ENCODE measurements around the gene ASPHD2. TPM values are rescaled to one million over a fixed set of nuclear protein-coding genes. Genes with fewer than 3 reads are reported as not detected.

ASPHD2 gene
- polyA plus RNA-seq, 1 of the 3 experiments (the other 2 are of a cell fraction): 2.2 TPM

DNA sequence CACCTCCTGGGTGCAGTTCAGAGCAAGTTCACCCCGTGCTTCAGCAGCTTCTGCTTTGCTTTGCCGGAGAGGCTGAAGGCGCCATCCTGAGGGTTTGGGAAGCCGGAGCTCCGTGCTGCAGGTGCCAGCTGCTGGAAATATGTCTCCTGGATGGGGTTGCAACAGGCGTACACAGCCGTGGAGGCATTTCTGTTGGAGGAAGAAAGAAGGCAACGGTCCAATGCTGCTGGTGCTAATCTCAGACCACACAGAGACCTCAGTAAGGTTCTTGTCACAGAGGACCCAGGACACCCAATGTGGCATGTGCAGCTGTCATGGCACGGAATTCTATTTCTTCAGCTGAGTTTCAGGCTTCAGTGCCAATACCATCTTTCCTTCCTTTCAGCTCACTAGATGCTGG, 24.2 kb downstream of the ASPHD2 start:
- Histone ChIP-seq H2AFZ (ENCODE audit: low read depth) (no peak overlapping the region), H3K4me1 (ENCODE audit: control insufficient read depth in 1 of 2, insufficient read depth in 2 of 2, low read depth in 1 of 2, low read length in 1 of 2) (no peaks in the 10 kb centered on the region; a peak in 1 of 4 replicates), H3K9me2 (no peaks in the 10 kb centered on the region), H3K27me3 (ENCODE audit: insufficient read depth) (no peaks in the 10 kb centered on the region), H3K27ac (ENCODE audit: low read depth in 2 of 2, low read length in 1 of 2) (no peak overlapping the region), H3K4me3 (ENCODE audit: low read depth in 2 of 2, low read length in 1 of 2) (no peak overlapping the region), H3K9me3 (no peaks in the 10 kb centered on the region), H3K9ac (no peak overlapping the region), H3K36me3 (replicated peaks in 1 of 2; ENCODE audit: control insufficient read depth in 1 of 2, insufficient read depth in 2 of 2, low read length in 1 of 2) (peaks cover 6 to 49% of the 10 kb centered on the region in 2 experiments), H3K79me2 (ENCODE audit: insufficient read depth) (no peaks in the 10 kb centered on the region; the same call in 1 of the 2 replicates), H3K4me2 (no peak overlapping the region), H4K20me1 (ENCODE audit: insufficient read depth) (no peaks in the 10 kb centered on the region), H3F3A (replicated peaks; ENCODE audit: insufficient read depth) (no peaks in the 10 kb centered on the region)
- ChIA-PET POLR2A (no interaction called here), CTCF (interaction anchor here (0.7 to 2.4 kb wide), 7 partner anchors 9 to 680 kb away, joined by 3 to 11 read pairs (median 3); no protein-coding TSS in a partner anchor)
- TF ChIP-seq SMC3 (IDR thresholded peaks at IDR 0.05; ENCODE audit: low read depth, low read length) (no peak), CHD2 (IDR thresholded peaks at IDR 0.05; ENCODE audit: low read length, partially characterized antibody) (no peak), EP300 (IDR thresholded peaks at IDR 0.05; ENCODE audit: borderline replicate concordance in 1 of 2, low read depth in 1 of 2, low read length in 1 of 2) (no peak), RFX5 (IDR thresholded peaks at IDR 0.05; ENCODE audit: low read length) (no peak), RCOR1 (IDR thresholded peaks at IDR 0.05; ENCODE audit: low read length) (no peak), MEF2A (IDR thresholded peaks at IDR 0.05; ENCODE audit: borderline replicate concordance, low read depth) (no peak), EZH2phosphoT487 (IDR thresholded peaks at IDR 0.05; ENCODE audit: borderline replicate concordance, low read depth) (no peak), GATA2 (CRISPR knock-in tag; IDR thresholded peaks at IDR 0.05) (no peak), ELF1 (IDR thresholded peaks at IDR 0.05) (no peak)
- TF ChIP-seq, protein P1, sequence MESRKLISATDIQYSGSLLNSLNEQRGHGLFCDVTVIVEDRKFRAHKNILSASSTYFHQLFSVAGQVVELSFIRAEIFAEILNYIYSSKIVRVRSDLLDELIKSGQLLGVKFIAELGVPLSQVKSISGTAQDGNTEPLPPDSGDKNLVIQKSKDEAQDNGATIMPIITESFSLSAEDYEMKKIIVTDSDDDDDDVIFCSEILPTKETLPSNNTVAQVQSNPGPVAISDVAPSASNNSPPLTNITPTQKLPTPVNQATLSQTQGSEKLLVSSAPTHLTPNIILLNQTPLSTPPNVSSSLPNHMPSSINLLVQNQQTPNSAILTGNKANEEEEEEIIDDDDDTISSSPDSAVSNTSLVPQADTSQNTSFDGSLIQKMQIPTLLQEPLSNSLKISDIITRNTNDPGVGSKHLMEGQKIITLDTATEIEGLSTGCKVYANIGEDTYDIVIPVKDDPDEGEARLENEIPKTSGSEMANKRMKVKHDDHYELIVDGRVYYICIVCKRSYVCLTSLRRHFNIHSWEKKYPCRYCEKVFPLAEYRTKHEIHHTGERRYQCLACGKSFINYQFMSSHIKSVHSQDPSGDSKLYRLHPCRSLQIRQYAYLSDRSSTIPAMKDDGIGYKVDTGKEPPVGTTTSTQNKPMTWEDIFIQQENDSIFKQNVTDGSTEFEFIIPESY (IDR thresholded peaks at IDR 0.05; ENCODE audit: borderline replicate concordance, low read depth): no peak
- TF ChIP-seq, protein P2, sequence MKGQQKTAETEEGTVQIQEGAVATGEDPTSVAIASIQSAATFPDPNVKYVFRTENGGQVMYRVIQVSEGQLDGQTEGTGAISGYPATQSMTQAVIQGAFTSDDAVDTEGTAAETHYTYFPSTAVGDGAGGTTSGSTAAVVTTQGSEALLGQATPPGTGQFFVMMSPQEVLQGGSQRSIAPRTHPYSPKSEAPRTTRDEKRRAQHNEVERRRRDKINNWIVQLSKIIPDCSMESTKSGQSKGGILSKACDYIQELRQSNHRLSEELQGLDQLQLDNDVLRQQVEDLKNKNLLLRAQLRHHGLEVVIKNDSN (IDR thresholded peaks at IDR 0.05; ENCODE audit: borderline replicate concordance, low read depth): no peak
- 87% methylated on average over 5 of the region's 9 CpGs for WGBS (ENCODE audit: low lambda C conversion rate)
- DNase-seq: no peak

DNA sequence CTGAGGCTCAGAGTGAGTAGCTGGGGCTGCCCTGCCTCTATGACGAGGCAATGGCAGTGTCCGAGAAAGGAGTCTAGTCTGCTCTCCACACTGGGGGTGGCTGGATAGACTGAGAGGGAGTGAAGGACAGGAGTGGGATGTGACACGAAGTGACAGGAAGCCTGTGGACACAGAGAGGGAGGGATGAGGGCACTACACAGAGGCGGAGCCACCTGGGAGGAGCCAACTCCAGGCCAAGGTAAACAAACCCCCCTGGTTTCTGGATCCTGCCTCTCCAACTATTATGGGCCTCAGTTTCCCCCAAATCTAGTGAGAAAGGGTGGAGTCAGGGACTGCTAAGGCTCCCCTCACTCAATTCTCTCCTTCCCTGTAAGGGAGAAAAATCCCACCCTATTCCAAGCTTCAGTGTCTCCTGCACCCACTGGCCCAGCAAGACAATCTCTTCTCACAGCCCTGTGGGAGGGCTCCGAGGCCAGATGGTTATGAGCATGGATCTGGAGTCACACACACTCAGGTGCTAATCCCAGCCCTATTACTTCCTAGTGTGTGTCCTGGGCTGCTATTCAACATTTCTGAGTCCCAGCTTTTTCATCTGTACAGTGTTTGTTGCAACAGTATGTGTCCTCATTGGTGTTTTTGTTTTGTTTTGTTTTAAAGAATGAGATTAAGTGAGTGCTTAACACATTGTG, 24.9 kb downstream of the ASPHD2 start:
- Histone ChIP-seq H3K36me3 (replicated peaks in 1 of 2; ENCODE audit: control insufficient read depth in 1 of 2, insufficient read depth in 2 of 2, low read length in 1 of 2) (peaks cover 6 to 51% of the 10 kb centered on the region in 2 experiments), H4K20me1 (ENCODE audit: insufficient read depth) (no peaks in the 10 kb centered on the region), H3K79me2 (ENCODE audit: insufficient read depth) (no peaks in the 10 kb centered on the region; the same call in 1 of the 2 replicates), H3K4me3 (ENCODE audit: low read depth in 2 of 2, low read length in 1 of 2) (no peak overlapping the region), H3K9me2 (no peaks in the 10 kb centered on the region), H3K9me3 (no peaks in the 10 kb centered on the region), H3K4me2 (no peak overlapping the region), H3K9ac (no peak overlapping the region), H2AFZ (ENCODE audit: low read depth) (no peak overlapping the region), H3K27me3 (ENCODE audit: insufficient read depth) (no peaks in the 10 kb centered on the region), H3F3A (replicated peaks; ENCODE audit: insufficient read depth) (no peaks in the 10 kb centered on the region), H3K27ac (ENCODE audit: low read depth in 2 of 2, low read length in 1 of 2) (no peak overlapping the region), H3K4me1 (ENCODE audit: control insufficient read depth in 1 of 2, insufficient read depth in 2 of 2, low read depth in 1 of 2, low read length in 1 of 2) (no peaks in the 10 kb centered on the region; a peak in 1 of 4 replicates)
- TF ChIP-seq, protein P3, sequence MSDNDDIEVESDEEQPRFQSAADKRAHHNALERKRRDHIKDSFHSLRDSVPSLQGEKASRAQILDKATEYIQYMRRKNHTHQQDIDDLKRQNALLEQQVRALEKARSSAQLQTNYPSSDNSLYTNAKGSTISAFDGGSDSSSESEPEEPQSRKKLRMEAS (IDR thresholded peaks at IDR 0.05; ENCODE audit: low read depth): no peak
- TF ChIP-seq YY1 (IDR thresholded peaks at IDR 0.05; ENCODE audit: low read depth): no peak
- TF ChIP-seq ELF1 (IDR thresholded peaks at IDR 0.05): no peak
- no peak for TF ChIP-seq MXI1 (IDR thresholded peaks at IDR 0.05; ENCODE audit: low read depth, low read length)
- no peak for TF ChIP-seq TEAD4 (IDR thresholded peaks at IDR 0.05; ENCODE audit: borderline replicate concordance, insufficient read depth)
- TF ChIP-seq JUND (IDR thresholded peaks at IDR 0.05): no peak
- TF ChIP-seq RFX5 (IDR thresholded peaks at IDR 0.05; ENCODE audit: low read length): no peak
- TF ChIP-seq TCF12 (IDR thresholded peaks at IDR 0.05): no peak
- TF ChIP-seq, protein P1 (IDR thresholded peaks at IDR 0.05; ENCODE audit: borderline replicate concordance, low read depth): no peak
- TF ChIP-seq RCOR1 (IDR thresholded peaks at IDR 0.05; ENCODE audit: low read length): no peak
- no peak for TF ChIP-seq RXRA (IDR thresholded peaks at IDR 0.05; ENCODE audit: borderline replicate concordance, low read depth)
- CTCF ChIA-PET: interaction anchor here (0.7 to 1.0 kb wide), 4 partner anchors 14 to 93 kb away, joined by 3 read pairs; no protein-coding TSS in a partner anchor
- POLR2A ChIA-PET: interaction anchor here (0.8 kb wide), 1 partner anchor 12 kb away, joined by 5 read pairs; no protein-coding TSS in a partner anchor
- DNase-seq: no peak
- 91% methylated on average over 5 of the region's 5 CpGs for WGBS (ENCODE audit: low lambda C conversion rate)

All from SK-N-SH (cell line).